ENCODE measurements around the gene RAB11FIP4.

Gene RAB11FIP4

DNA sequence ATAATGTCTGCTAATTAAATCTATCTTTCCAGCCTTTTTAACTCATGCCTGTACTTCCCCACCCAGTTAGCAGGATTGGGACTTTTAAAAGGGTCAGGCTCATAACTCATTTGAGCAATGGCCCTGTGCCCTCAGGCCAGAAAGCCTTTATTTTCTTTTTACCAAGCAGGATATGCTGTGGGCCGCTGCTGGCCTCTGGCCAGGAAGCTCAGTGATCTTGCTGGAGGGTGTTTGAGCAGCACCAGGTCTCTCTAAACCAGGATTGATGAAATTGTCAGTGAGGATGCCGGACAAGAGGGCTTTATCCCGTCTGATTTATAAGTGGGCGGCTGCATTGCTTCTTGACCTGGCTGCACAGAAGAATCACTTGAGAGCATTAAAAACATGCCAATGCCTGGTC, 187.8 kb downstream of the RAB11FIP4 start:
- H3K4me3 ChIP-seq (ENCODE audit: control insufficient read depth, low read depth, low read length) = no peak overlapping the region
- DNase-seq (ENCODE audit: low read depth) = peak; percentile 53
- TF ChIP-seq, protein P1, sequence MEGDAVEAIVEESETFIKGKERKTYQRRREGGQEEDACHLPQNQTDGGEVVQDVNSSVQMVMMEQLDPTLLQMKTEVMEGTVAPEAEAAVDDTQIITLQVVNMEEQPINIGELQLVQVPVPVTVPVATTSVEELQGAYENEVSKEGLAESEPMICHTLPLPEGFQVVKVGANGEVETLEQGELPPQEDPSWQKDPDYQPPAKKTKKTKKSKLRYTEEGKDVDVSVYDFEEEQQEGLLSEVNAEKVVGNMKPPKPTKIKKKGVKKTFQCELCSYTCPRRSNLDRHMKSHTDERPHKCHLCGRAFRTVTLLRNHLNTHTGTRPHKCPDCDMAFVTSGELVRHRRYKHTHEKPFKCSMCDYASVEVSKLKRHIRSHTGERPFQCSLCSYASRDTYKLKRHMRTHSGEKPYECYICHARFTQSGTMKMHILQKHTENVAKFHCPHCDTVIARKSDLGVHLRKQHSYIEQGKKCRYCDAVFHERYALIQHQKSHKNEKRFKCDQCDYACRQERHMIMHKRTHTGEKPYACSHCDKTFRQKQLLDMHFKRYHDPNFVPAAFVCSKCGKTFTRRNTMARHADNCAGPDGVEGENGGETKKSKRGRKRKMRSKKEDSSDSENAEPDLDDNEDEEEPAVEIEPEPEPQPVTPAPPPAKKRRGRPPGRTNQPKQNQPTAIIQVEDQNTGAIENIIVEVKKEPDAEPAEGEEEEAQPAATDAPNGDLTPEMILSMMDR (conservative IDR thresholded peaks at IDR 0.05; ENCODE audit: control insufficient read depth, insufficient read depth, low read depth, low read length) = no peak

DNA sequence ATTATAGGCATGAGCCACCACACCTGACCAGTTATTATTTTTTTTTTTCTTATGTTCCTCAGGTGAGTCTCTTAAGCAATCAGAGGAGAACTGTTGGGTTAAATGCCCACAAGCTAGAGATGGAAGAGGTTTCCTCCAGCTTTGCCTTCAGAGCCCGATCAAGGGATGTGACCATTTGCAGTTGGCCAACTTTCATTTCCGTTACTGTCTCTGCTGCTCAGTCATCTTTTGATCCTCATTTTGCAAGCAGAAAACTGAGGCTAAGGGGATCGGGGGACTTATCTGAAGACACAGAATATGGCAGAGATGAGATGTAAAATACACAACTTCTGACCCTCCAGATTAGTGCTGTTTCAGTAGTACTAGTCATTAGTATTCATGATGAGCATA, 188.8 kb downstream of the RAB11FIP4 start:
- DNase-seq (ENCODE audit: low read depth) = no peak
- H3K4me3 ChIP-seq (ENCODE audit: control insufficient read depth, low read depth, low read length) = no peak overlapping the region
- TF ChIP-seq, protein P1 (conservative IDR thresholded peaks at IDR 0.05; ENCODE audit: control insufficient read depth, insufficient read depth, low read depth, low read length) = no peak

DNA sequence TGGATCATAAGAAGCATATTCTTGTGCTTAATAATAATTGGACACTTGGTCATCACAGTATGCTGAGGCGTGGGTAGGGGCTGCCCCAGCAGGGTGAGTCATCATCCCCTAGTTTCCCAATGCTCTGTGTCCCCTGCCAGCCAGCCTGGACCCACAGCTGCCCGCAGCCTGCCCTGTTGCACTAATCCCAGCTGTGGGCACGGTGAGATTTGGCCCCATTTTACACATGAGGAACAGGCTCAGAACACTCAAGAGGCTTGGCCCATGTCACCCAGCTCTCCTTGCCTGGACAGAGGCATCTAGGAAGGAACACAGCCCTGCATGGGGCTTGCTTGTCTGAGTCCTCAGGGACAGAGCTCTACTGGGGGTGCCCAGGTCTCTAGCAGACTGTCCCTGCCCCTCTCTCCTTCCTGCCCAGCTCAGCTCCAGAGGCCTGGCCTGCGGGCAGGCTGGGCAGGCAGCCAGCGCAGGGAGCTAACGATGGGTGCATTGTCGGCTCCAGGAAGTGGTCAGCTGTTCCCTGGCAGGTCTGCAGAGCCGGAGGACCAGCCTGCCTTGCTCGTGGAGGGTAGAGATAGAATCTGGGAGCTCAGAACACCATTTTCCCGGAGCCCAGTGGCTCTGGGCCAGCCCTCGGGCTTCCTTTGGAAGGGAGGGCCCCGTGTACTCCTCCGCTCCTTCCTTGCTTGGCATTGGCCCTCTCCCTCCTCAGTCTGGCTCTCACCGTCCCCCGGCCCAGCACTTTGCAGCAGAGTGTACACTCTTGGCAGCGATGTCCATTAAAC, 189.4 kb downstream of the RAB11FIP4 start:
- peak; percentile 89 for DNase-seq (ENCODE audit: low read depth)
- TF ChIP-seq, protein P1 (conservative IDR thresholded peaks at IDR 0.05; ENCODE audit: control insufficient read depth, insufficient read depth, low read depth, low read length) = no peak
- no peak overlapping the region for H3K4me3 ChIP-seq (ENCODE audit: control insufficient read depth, low read depth, low read length)

DNA sequence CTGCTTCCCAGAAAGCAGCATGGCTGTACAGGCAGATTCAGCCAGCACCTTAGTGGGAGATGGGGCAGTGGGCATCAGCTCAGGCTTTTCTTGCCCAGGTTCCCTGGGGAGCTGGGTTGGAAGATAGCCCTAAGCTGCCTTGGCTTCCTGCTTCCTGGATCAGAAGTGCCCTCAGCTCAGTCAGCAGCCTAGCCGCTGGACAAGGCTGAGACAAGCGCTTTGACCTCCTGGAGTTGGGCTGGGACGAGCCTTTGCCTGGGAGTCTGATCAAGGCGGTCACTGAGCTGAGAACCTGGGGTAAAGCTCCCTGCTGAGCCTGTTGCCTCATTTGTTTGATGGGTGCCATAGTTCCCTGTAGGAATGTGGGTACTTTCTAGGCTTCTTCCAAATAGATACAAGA, 190.0 kb downstream of the RAB11FIP4 start:
- H3K4me3 ChIP-seq (ENCODE audit: control insufficient read depth, low read depth, low read length) = no peak overlapping the region
- TF ChIP-seq, protein P1 (conservative IDR thresholded peaks at IDR 0.05; ENCODE audit: control insufficient read depth, insufficient read depth, low read depth, low read length) = no peak
- DNase-seq (ENCODE audit: low read depth) = peak; percentile 54

DNA sequence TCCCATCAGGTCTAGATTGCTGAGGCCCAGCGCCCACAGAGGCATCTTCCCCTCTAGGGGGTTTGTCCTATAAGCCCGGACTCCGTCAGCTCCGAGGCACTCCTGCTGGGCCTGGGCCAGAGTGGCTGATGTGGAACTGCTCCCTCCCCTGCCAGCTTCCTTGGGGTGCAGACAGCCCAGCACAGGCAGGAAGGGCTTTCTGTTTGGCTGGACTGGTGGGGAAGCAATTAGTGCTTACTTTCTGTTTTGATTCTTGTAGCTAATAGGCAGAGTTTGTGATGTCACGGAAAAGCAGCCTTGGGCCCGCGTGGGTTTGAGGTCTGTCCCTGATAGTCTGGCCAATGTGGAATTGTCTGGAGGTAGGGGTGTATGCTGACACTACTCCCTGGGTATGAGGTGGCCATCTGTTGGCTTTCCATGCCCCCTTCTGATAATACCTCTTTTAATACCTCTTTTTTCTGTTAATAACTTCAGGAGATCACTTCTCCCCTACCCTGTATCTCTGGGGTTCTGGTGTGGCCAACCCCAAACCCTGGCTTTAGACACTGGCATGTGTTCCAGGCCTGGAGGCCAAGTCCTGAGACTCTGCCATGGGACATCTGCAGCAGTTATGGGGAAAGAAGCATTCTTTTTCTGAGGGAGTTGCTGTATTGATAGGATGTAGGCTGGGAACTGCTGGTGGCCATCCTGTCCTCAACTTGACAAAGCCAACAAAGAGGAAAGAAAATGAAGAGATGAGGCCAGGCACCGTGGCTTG, 190.9 kb downstream of the RAB11FIP4 start:
- TF ChIP-seq, protein P1 (conservative IDR thresholded peaks at IDR 0.05; ENCODE audit: control insufficient read depth, insufficient read depth, low read depth, low read length) = no peak
- no peak overlapping the region for H3K4me3 ChIP-seq (ENCODE audit: control insufficient read depth, low read depth, low read length)

DNA sequence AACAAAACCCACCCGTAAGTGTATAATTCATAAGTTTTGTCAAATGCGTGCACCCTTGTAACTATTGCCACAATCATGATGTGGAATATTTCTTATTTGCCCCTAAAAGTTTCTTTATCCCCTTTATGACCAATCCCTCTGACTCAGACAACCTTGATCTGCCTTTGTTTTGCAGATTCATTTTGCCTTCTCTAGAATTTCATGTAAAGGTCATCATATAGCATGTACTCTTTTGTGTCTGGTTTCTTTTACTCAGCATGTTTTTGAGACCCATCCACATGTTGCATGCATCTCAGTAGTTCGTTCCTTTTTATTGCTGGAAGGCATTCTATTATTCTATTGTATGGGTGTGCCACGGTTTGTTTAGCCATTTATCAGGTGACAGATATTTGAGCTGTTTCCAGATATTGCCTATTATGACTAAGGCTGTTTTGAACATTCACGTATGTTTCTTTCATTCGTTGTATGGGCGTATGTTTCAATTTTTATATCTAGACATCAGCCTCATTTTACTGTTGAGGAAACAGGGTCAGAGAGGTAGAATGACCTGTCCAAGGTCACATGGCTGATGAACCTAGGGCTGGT, 192.4 kb downstream of the RAB11FIP4 start:
- peak; percentile 38 for DNase-seq (ENCODE audit: low read depth)
- TF ChIP-seq, protein P1 (conservative IDR thresholded peaks at IDR 0.05; ENCODE audit: control insufficient read depth, insufficient read depth, low read depth, low read length) = no peak
- no peak overlapping the region for H3K4me3 ChIP-seq (ENCODE audit: control insufficient read depth, low read depth, low read length)

More for the DNA sequence above, 190.9 kb downstream of the RAB11FIP4 start:
- no peak for DNase-seq (ENCODE audit: low read depth)

Data from fibroblast of mammary gland (primary cell).